ENCODE data around the gene CDC42BPA.
"Not testable (repeated sequence)": the region's sequence is repeated elsewhere in the genome, so short reads cannot be mapped to it uniquely, and the experiment has no call there.

Gene CDC42BPA

DNA sequence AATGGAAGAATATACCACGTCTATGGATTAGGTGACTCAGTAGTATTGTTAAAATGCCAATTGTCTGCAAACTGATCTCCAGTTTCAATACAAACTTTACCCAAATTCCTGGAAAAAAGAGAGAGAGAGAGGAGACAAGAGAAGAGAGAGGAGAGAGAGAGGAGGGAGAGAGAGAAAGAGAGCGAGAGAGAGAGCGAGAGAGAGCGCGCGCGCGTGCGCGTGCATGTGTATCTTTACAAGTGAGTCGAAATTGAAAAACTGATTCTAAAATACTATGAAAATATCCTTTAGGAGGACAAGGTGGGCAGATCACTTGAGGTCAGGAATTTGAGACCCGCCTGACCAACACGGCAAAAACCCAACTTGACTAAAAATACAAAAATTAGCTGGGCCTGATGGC lies 65.2 kb downstream of the CDC42BPA start:
- no peak for DNase-seq

DNA sequence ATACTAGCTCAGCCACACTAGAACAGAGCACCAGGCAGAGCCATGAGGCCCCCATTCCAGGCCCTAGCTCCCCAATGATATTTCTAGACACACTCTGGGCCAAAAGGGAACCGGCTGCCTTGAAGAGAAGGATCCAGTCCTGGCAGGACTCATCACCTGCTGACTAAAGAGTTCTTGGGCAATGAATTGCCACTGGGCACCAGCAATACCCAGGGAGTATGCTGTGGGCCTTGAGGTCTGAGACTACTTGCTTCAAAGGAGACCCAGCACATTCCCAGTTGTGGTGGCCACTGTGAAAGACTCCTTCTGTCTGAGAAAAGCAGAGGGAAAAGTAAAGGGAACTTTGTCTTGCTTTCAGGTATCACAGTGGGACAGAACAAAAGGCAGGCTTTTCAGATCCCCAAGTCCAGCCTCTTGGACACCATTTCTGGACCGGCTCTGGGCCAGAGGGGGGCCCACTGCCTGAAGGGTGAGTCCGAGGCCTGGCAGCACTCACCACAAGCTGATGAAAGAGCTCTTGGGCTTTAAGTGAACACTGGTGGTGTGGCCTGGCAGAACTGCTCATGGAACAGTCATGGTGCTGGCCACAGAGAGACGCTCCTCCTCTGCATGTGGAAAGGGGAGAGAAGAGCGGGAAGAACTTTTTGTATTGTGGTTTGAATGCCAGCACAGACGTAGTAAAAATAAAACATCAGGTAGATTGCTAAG lies 72.5 kb downstream of the CDC42BPA start:
- no peak for DNase-seq

DNA sequence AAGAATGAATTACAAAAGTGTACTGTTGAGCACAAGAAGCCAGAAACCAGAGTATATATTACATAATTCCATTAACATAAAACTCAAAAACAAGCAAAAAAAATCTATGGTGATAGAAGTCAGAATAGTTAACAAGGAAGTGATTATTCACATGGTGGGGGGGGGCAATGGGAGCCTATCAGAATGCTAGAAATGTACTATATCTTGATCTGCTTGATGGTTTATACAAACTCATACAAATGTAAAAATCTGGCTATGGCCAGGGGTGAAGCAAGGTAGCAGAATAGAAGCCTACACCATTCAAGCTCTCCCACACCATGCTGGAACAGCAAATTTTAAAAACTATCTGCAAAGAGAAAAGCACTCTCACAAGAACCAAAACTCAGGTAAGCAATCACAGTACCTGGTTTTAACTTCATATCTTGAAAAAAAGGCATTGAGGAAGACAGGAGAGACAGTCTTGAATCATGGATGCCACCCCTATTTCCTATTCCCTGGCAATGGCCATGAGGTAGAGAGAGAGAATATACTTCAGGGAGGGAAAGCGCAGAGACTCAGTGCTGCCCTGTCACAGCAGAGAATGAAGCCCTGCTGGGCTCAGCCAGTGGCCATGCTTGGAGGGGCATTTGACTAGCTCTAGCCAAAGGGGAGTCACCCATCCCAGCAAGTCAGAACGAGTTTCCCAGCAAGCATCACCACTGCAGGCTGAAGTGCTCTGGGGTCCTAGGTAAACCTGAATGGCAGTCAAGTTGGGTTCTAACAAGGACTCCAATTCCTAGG lies 73.8 kb downstream of the CDC42BPA start:
- DNase-seq, result no peak

DNA sequence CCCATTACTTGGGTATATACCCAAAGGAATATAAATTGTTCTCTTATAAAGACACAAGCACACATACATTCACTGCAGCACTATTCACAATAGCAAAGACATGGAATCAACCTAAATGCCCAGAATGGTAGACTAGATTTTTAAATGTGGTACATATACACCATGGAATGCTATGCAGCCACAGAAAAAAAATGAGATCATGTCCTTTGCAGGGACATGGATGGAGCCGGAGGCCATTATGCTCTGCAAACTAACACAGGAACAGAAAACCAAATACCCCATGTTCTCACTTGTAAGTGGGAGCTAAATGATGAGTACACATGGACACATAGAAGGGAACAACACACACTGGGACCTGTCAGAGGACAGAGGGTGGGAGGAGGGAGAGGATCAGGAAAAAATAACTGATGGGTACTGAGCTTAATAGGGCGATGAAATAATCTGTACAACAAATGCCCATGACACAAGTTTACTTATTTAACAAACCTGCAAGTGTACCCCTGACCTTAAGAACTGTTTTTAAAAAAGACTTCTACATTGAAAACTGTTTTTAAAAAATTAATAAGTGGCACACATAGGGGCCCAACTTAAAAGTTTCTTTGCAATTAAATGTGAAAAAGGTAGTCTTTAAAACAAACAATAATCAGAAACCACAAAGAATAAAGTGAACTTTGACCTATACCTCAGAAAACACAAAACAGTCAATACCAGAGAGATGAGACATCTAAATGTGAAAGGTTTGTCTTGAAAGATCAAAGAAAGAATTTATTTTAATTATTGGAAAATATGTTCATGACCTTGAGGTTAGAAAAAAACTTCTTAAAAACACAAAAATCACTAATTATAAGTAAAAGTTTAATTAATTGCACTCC lies 75.2 kb downstream of the CDC42BPA start:
- no peak for DNase-seq

DNA sequence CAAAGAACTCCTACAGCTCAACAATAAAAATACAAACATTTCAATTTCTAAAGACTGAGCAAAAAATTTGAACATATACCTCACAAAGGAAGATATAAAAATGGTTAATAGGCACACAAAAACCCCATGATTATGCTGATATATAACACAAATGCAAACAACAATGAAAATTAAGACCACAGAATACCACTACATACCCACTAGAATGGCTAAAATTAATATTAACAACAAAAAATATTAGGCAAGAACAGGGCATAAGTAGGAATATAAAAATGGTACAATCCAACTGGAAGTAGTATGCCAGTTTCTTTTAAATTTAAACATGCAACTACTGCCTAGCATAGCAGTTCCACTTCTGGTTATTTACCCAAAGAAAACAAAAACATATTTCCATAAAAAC lies 77.3 kb downstream of the CDC42BPA start:
- DNase-seq, result no peak

DNA sequence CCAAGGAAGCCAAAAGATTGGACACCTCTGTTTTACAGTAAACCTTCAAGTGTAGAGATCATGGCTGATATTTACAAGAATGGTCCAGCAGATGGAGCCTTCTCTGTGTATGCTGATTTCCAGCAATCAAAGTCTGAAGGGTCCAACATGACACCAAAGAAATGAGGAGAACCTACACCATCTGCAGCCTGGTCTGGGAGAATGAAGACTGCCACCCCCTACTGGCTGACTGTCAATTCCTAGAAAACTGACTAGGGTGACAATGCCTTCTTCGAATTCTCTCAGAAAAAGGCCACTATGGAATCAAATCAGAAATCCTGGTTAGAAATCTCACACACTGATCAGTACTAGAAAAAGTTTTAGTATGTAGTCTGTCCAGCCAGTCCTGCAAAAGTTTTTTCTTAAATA lies 83.3 kb downstream of the CDC42BPA start:
- no peak for DNase-seq

DNA sequence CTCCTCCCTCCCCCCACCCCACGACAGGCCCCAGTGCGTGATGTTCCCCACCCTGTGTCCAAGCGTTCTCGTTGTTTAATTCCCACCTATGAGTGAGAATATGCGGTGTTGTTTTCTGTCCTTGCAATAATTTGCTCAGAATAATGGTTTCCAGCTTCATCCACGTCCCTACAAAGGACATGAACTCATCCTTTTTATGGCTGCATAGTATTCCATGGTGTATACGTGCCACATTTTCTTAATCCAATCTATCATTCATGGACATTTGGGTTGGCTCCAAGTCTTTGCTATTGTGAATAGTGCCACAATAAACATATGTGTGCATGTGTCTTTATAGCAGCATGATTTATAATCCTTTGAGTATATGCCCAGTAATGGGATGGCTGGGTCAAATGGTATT lies 87.2 kb downstream of the CDC42BPA start:
- DNase-seq, result not testable (repeated sequence)

DNA sequence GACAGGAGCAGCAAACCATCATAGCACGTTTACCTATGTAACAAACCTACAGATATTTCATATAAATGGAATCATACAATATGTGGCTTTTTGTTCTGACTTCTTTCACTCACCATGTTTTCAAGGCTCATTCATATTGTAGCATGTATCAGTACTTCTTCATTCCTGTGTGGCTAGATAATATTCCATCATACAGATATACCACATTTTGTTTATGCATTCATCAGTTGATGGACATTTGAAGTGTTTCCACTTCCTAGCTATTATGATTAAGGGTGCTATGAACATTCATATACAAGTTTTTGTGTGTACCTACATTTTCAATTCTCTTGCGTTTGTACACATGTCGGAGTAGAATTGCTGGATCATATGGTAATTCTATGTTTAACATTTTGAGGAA lies 90.1 kb downstream of the CDC42BPA start:
- no peak for DNase-seq

DNA sequence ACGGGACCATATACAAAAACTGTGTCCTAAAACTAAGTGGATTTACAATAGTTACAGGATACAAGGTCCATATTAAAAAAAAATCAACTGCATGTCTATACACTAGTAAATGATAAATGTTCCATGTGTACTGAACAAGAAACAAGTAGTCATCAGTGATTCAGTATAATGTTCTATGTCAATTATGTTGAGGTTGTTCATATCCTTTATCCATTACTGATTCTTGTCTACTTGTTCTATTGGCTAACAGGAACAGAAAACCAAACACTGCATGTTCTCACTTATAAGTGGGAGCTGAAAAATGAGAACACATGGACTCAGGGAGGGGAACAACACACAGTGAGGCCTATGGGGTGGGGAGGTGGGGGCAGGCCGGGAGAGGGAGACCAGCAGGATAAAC lies 90.5 kb downstream of the CDC42BPA start:
- DNase-seq, result no peak

DNA sequence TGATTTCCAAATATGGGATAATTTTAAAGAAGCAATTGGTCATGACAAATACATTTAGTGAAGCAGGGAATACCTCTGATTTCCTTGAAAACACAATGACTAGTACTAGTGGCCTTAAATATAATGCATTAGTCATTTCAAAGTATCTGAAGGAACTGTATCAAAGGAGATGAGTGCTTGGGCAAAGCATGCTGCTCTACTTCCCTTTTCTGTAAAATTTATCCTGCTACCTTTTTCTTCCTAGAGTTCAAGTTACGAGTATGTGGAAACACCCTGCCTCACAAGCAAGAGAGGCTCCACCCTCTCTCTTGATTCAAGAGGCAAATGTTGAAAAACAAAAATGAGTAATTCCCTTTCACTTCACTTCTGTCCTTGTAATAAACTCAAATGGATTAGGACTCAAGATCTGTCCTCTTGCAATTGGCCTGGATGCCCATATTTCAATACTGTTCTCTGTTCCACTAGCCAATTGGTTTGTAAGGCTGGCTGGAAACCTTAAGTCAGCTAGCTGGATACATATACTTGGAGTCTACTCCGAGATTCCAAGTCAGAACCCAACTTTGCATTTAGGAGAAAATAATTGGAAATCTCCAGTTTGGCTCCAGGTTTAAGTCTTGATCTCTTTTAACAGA lies 92.5 kb downstream of the CDC42BPA start:
- peak; percentile 67 for DNase-seq

DNA sequence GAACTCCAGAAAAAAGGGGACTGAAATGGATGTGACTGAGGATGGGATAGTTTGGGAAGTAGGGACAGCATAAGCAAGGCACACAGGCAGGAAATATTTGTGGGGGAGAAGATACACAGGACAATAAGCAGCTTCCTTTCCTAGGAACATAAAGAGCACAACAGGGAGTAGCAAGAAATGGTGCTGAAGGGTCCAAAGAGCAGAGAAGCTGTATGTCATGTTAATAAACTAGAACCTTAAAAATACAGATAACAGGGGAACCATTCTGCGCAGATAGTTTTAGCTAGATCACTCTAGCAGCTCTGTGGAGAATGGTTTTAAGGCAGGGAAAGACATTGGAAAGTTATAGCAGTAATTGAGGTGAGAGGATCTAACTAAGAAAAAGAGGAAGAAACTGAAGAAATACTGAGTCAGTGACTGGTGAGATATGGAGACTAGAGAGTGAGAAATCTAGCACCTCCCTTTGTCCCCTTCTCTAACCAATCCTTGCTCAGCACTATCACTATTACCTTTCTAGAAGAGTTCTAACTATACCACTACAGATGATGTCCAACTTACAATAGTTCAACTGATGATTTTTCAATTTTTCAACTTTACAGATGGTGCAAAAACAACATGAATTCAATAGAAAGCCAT lies 95.0 kb downstream of the CDC42BPA start:
- no peak for DNase-seq

DNA sequence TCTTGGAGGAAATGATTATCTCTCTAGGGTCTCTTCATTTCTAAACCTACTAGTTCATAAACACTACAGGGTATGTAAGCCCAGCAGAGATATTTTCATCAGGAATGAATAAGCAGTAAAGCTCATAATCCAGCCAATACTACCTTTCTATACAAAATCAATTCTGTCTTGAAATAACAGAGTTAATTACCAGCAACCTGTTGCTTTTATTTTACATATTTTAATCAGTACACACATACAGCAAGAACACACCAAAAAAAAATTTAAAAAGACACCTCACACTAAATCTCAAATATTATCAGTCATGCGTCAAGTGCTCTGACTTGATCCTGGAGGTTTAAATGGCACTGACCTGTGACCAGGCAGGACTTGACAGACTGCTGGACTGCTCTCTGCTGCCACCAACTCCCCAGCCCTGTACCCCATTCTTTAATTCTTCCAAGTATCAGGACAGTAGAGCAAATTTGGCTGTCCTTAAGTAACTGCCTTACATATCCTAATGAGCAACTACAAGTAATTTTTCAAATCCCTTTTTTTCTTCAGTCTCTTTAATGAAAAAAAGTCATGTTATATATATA lies 98.5 kb downstream of the CDC42BPA start:
- no peak for DNase-seq

DNA sequence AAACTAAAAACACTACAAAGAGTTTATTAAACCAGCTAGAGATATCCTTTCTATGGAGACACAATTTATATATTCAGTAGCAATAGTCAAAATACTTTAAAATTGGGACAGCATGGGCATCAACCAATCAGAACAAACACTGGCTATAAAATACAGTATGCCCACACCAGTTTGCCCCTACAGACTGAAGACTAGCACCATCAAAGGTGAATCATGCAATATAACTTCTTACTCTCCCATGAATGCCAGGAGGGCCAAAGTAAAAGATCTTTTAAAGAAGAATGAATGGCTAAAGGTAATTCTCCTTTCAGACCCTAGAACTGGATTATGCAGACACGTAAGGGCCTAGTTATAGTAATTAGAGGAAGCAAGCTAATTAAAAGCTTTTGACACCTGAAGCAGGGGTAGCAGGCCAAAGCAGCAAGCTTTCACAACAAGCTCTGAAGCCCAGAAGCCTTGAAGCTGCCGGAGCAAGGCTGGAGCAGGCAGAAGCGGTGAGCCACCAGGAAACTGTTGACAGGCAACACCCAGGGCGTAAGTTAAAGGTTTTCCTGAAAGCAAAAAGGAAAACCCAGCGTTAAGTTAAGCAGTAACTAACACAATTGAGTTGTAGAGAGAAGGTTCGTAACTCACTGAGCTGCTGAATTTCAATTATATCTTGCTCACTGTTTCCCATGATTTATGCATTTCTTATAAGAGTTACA lies 99.3 kb downstream of the CDC42BPA start:
- DNase-seq, result no peak

DNA sequence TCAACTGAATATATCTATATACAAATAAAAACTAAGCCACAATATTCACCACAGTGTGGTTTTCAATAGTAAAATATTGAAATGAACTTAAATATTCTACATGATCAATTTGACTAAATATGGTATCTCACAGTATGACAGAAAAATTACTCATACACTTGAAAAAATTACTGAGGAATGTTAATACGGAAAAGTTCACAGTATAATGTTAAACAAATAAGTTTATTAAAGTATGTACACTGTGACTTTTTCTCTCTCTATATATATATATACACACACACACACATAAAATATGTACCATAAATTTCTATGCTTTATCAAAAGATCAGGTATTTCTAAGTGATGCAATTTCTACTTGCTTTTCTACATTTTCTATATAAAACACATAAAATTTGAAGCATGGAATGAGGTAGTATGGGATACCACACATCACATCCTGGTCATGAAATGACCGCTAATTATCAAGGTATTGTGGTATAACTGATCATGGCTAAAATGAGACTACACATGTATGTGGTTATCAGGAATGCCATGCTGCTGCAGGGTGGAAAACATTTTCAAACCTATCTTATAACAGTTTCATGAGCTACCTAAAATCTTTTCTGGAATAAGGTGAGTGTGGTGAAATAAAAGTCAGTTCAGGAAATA lies 102.3 kb downstream of the CDC42BPA start:
- DNase-seq, result no peak

DNA sequence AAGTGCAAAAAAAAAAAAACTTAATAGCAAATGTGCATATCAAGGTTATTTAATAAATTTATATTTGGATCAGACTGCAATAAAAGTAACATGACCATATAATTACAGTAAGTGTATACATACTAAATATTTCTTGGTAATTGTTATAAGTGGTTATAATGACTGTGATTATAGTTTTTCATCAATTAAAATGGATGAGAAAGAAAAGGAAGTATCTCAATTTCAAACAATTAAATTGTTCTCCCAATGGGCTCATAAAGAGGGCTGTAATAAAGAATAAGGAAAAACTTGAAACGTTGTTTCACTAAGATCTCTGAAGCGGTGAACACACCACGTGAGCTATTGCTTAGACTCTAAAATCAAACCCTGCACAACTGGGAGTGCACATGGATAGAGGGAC lies 104.1 kb downstream of the CDC42BPA start:
- no peak for DNase-seq

DNA sequence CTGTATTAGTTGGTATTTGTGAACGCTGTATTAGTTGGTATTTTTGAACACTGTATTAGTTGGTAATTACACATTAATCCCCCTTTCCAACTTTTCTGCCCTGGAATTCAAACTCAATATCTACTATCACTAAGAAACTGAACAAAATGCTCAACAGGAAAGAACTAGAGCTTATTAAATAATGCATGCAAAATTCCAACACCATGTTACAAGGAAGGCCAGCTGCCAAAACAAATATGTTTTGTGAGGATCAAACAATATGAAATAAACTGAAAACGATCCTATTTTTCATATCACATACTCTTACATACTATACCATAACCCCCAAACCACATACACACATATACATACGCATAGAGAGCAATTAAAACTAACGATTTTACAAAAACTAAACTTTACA lies 104.9 kb downstream of the CDC42BPA start:
- DNase-seq, result no peak

DNA sequence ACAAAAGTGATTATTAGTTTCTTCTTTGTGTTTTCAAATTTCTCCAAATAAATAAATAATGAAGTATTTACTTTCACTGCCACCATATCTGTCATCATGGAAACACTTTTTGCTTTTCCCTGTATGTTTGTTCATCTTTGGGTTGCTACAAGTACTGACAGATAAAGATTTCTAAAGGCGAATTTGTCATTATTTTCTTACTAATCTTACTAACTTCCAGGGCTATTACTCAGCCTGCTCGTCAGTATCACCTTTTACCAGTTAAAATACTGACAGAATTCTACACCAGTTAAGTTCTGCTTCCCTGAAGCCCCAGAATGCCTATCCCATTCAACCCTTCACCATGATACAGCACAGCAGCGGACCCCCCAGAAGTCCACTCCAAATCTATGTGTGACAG lies 106.1 kb downstream of the CDC42BPA start:
- DNase-seq, result no peak

DNA sequence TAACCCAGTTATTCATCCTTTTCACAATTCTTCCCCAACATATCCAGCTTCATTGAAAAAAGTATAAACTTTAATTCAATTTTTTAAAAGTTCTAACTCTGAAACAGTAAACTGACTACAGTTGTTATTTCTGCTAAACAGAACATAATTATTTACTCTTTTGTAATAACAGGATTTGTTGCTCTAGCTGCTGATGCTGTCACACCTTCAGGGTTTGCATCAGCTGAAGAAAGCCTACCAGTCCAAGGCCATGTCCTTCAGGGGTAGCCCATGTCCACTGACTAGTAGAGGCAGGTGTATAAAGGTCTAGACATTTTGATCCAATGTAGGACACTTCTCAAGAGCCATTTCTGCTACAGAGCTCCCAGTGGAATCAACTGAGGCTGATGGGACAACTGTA lies 107.7 kb downstream of the CDC42BPA start:
- no peak for DNase-seq

DNA sequence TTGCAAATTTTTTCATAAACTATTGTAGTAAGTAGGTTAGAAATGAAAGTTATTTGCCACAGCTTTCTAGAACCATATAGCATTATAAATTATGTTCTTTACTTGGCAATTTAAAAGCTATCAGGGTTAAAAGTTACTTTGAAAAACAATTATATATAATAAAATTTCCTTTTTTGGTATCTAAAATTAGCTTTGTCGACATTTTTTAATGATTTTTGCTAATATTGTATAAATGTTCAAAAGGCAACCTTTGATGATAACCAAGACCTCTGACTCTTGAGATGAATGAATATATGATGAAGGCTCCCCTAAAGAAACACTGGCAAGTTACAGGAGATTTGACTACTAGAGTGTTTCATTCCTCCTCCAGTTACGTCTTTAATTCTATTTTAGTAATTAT lies 121.2 kb downstream of the CDC42BPA start:
- DNase-seq, result no peak

DNA sequence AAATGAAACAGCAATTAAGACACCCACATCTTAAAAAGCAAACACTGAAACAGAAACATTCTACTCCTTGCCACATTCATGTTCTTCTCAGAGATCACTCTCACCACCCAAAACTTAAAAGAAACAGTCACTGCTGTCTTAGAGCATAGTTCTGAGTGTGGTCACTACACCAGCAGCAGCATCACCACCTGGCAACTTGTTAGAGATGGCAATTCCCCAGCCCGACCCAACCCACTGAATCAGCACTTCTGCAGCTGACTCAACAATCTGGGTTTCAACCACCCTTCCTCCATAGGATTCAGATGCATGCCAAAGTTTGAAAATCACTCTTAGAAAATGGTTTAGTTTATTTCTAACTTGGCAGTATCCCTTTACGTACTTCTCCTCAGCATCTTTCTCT lies 126.1 kb downstream of the CDC42BPA start:
- peak; percentile 90 for DNase-seq

DNA sequence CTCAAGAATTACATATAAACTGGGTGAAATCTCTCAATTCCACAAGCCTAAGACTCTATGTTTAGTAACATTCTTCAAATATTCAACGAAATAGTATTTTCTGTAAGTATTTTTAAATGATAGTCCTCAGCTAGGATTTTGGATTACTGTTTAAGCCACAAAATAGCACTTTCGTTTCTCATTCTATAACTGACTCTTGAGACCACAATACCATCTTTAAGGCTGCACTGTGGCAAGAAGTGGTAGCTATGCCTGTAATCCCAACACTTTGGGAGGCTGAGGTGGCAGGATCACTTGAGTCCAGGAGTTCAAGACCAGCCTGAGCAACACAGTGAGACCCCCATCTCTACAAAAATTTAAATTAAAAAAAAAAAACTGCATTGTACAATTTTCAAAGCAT lies 126.7 kb downstream of the CDC42BPA start:
- no peak for DNase-seq

All from amniotic stem cell (primary cell).